Measurements from ENCODE around the gene MARK1.

DNA sequence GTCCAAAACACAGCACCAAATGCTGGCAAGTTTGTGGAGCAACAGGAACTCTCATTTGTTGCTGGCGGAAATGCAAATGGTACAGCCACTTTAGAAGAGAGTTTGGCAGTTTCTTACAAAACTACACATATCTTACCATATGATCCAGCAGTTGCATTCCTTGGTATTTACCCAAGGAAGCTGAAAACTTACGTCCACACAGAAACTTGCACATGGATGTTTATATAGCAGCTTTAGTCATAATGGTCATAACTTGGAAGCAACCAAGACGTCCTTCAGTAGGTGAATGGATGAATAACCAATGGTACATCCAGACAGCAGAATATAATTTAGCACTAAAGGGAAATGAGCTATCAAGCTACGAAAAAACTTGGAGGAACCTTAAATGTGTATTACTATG, 66.4 kb downstream of the MARK1 start:
- TF ChIP-seq, protein P1, sequence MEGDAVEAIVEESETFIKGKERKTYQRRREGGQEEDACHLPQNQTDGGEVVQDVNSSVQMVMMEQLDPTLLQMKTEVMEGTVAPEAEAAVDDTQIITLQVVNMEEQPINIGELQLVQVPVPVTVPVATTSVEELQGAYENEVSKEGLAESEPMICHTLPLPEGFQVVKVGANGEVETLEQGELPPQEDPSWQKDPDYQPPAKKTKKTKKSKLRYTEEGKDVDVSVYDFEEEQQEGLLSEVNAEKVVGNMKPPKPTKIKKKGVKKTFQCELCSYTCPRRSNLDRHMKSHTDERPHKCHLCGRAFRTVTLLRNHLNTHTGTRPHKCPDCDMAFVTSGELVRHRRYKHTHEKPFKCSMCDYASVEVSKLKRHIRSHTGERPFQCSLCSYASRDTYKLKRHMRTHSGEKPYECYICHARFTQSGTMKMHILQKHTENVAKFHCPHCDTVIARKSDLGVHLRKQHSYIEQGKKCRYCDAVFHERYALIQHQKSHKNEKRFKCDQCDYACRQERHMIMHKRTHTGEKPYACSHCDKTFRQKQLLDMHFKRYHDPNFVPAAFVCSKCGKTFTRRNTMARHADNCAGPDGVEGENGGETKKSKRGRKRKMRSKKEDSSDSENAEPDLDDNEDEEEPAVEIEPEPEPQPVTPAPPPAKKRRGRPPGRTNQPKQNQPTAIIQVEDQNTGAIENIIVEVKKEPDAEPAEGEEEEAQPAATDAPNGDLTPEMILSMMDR (IDR thresholded peaks at IDR 0.05), result no peak
- TF ChIP-seq POLR2A (IDR thresholded peaks at IDR 0.05), result no peak

Measured in prostate gland (tissue), 2 donors.